ENCODE measurements around the gene TIMM50.

Gene TIMM50

DNA sequence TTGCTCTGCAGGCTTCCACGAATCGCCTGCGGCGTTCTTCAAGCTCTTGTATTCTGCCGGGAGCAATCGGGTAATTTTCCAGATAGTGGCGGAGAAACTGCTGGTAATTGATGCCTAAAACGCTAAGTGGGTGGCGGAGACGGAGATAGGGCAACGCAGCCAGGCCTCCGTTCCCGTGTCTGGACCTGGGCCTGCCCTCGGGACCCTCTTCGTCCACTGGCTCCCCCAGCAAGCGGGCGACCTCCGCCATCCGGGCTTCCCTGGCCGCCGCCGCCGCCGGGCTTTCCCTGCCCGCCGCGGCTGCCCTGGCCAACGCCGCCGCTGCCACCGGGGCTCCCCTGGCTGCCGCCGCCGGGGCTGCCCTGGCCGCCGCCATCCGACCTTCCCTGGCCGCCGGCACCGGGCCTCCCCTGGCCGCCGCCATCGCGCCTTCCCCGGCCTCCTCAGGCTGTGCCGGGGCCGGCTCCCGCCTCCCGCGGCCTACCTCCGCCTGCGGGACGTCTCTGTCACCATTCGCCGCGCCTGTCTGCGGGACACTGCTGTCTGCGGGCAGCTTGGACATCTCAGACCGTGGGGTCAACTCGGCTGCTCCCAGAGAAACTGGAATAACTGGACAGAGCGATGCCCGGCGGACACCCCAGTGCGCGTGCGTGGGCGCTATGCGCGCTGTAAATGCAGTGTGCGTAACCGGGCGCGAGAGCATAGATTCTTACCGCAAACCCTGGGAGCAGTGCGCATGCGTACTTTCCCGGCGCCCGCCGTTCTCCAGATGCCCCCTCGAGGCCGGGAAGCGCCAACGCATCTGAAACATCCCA, 59.1 kb downstream of the TIMM50 start, which contains the start of gene EID2:
EID2 (minus strand) TSS at position 644 of the 815 bp plus-strand sequence; CDS start at position 562, 82 bp downstream.
- peak; percentile 83 for DNase-seq

DNA sequence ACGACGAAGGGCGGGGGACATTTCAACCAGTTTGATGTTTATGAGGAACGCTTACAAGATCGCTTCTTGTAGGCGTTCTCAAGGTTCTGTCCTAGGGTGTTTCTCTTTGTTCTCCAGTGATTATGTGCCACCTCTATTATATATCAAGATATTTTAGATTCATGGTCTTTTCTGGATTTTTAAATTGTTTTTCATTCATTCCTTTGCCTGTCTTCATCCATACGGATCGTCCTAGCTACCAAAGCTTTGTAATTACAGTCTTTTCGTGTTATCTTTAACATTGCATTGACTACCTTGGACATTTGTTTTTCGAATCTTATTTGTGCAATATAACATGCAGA, 59.7 kb downstream of the TIMM50 start:
- no peak for DNase-seq
